OCI-LY1 (cell line): ENCODE results near the gene C17orf50.

Experiments used
- H2AFZ ChIP-seq: fragments of 200-600 bp; sonication (generic), shearing (Covaris generic); 2 replicates; pipeline ENCODE4 v1.6.0; 2014; ENCODE audit warnings: antibody characterized with exemption, mild to moderate bottlenecking, low read length
- H3F3A ChIP-seq: fragments of 200-600 bp; sonication (generic), shearing (Covaris generic); 2 replicates; pipeline ENCODE4 v1.6.0; 2014; ENCODE audit warnings: mild to moderate bottlenecking, antibody characterized with exemption, low read length, moderate library complexity; ENCODE audit not compliant: insufficient read depth
- H3K27ac ChIP-seq: fragments of 200-600 bp; sonication (generic); 2 replicates; pipeline ENCODE4 v1.5.1; 2014; ENCODE audit warnings: low read length, mixed run types, mild to moderate bottlenecking, low read depth; ENCODE audit not compliant: poor library complexity, severe bottlenecking
- H3K27me3 ChIP-seq: fragments of 200-600 bp; sonication (generic); 2 replicates; pipeline ENCODE4 v1.6.0; 2014; ENCODE audit warnings: antibody characterized with exemption, mild to moderate bottlenecking, low read length, moderate library complexity; ENCODE audit not compliant: insufficient read depth
- H3K36me3 ChIP-seq: fragments of 200-600 bp; sonication (generic); 2 replicates; pipeline ENCODE4 v1.6.1; 2014; ENCODE audit warnings: mild to moderate bottlenecking, antibody characterized with exemption, low read length, moderate library complexity, mixed read lengths; ENCODE audit not compliant: insufficient read depth
- H3K4me1 ChIP-seq: fragments of 200-600 bp; sonication (generic); 2 replicates; pipeline ENCODE4 v1.5.1; 2014; ENCODE audit warnings: mild to moderate bottlenecking, low read length, moderate library complexity; ENCODE audit not compliant: insufficient read depth, severe bottlenecking
- H3K4me2 ChIP-seq: fragments of 200-600 bp; sonication (generic), shearing (Covaris generic); 2 replicates; pipeline ENCODE4 v1.6.1; 2014; ENCODE audit warnings: low read length
- H3K4me3 ChIP-seq: fragments of 200-600 bp; sonication (generic); 2 replicates; pipeline ENCODE4 v1.5.1; 2014; ENCODE audit warnings: low read length, low read depth, mild to moderate bottlenecking, mixed read lengths; ENCODE audit not compliant: poor library complexity, severe bottlenecking
- H3K79me2 ChIP-seq: fragments of 200-600 bp; shearing (Covaris generic); 2 replicates; pipeline ENCODE4 v1.6.1; 2016; ENCODE audit warnings: mixed run types, low read length, mixed read lengths; ENCODE audit not compliant: insufficient read depth
- H3K9ac ChIP-seq: fragments of 200-600 bp; sonication (generic), shearing (Covaris generic); 2 replicates; pipeline ENCODE4 v1.6.1; 2014; ENCODE audit warnings: mild to moderate bottlenecking, low read length, mixed read lengths
- H3K9me2 ChIP-seq: fragments of 200-600 bp; sonication (generic), shearing (Covaris generic); 2 replicates; pipeline ENCODE4 v1.6.1; 2014; ENCODE audit warnings: low read depth, mild to moderate bottlenecking, low read length, mixed read lengths
- H3K9me3 ChIP-seq: fragments of 200-600 bp; shearing (Covaris generic); 2 replicates; pipeline ENCODE4 v1.6.1; 2014; ENCODE audit warnings: low read length, mixed read lengths
- H4K20me1 ChIP-seq: fragments of 200-600 bp; sonication (generic), shearing (Covaris generic); 2 replicates; pipeline ENCODE4 v1.6.0; 2016; ENCODE audit warnings: mild to moderate bottlenecking, low read length; ENCODE audit not compliant: insufficient read depth
- EZH2 ChIP-seq: fragments of 200-600 bp; sonication (generic), shearing (Covaris generic); IDR thresholded peaks from 2 replicates; pipeline ENCODE4 v1.8.0; 2017; ENCODE audit warnings: borderline replicate concordance, mixed run types, mild to moderate bottlenecking, antibody characterized with exemption, low read length, moderate library complexity, mixed read lengths
- TF ChIP-seq, protein P1 (sequence below): fragments of 200-600 bp; sonication (generic), shearing (Covaris generic); IDR thresholded peaks from 2 replicates; pipeline ENCODE4 v1.5.1; 2017; ENCODE audit warnings: mild to moderate bottlenecking, antibody characterized with exemption, low read length, moderate library complexity, mixed read lengths

C17orf50 gene

DNA sequence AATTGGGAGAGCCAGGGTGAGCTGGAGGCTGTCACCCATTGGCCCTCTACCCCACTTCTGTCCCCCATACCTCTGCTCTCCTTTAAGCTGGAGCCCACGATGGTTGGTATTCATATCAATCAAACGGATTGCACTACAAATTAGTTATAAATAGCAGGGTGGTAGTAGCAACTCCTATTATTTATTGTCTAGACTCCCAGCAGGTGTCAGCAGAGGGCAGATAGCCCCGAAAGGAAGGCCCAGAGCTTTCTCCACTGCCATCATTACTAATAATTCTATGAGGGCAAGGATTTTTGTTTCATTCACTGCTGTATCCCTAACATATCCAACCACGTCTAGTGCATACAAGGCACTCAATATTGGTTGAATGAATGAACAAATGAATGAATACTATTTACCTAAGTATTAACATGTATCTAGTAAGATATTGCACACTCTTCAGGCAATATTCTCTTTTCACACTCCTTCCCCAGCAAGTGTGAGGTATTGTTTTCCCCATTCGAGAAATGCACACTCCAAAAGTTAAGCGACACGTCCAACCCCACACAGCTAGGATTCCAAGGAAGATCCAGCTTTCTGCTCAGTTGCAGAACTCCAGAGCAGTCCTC lies 6.3 kb downstream of the C17orf50 start:
- no peaks in the 10 kb centered on the region for H3K9me3 ChIP-seq
- H3K4me2 ChIP-seq, result no peak overlapping the region
- H3K36me3 ChIP-seq, result no peaks in the 10 kb centered on the region
- no peak overlapping the region for H3K27ac ChIP-seq
- H3K4me1 ChIP-seq, result peaks cover 6% of the 10 kb centered on the region
- no peak overlapping the region for H3K9ac ChIP-seq
- no peaks in the 10 kb centered on the region for H3F3A ChIP-seq
- TF ChIP-seq EZH2, result no peak
- TF ChIP-seq, protein P1, sequence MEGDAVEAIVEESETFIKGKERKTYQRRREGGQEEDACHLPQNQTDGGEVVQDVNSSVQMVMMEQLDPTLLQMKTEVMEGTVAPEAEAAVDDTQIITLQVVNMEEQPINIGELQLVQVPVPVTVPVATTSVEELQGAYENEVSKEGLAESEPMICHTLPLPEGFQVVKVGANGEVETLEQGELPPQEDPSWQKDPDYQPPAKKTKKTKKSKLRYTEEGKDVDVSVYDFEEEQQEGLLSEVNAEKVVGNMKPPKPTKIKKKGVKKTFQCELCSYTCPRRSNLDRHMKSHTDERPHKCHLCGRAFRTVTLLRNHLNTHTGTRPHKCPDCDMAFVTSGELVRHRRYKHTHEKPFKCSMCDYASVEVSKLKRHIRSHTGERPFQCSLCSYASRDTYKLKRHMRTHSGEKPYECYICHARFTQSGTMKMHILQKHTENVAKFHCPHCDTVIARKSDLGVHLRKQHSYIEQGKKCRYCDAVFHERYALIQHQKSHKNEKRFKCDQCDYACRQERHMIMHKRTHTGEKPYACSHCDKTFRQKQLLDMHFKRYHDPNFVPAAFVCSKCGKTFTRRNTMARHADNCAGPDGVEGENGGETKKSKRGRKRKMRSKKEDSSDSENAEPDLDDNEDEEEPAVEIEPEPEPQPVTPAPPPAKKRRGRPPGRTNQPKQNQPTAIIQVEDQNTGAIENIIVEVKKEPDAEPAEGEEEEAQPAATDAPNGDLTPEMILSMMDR, result peak; percentile 58; the same call in 1 of the 2 replicates
- no peaks in the 10 kb centered on the region for H3K9me2 ChIP-seq
- no peak overlapping the region for H2AFZ ChIP-seq
- no peak overlapping the region for H3K4me3 ChIP-seq
- H3K79me2 ChIP-seq, result no peaks in the 10 kb centered on the region
- H4K20me1 ChIP-seq, result no peaks in the 10 kb centered on the region
- H3K27me3 ChIP-seq, result no peaks in the 10 kb centered on the region

DNA sequence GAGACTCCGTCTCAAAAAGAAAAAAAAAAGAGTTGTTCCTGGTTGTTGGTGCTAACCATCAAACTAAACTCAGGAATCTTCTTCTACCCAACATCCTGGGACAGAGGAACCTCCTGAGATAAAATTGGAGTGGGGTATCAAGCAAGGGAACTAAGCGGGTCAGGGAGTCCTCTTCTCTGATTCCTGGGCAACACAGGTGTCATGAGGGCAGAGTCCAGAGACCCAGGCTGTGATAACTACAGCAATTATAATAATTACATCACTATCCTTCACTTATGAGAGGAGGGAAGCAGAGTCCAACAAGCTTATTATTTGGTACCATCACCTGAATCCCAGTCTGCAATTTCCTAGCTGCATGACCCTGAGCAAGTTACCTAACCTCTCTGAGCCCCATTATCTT lies 8.1 kb downstream of the C17orf50 start:
- H3K79me2 ChIP-seq, result no peaks in the 10 kb centered on the region
- no peaks in the 10 kb centered on the region for H3K9me2 ChIP-seq

DNA sequence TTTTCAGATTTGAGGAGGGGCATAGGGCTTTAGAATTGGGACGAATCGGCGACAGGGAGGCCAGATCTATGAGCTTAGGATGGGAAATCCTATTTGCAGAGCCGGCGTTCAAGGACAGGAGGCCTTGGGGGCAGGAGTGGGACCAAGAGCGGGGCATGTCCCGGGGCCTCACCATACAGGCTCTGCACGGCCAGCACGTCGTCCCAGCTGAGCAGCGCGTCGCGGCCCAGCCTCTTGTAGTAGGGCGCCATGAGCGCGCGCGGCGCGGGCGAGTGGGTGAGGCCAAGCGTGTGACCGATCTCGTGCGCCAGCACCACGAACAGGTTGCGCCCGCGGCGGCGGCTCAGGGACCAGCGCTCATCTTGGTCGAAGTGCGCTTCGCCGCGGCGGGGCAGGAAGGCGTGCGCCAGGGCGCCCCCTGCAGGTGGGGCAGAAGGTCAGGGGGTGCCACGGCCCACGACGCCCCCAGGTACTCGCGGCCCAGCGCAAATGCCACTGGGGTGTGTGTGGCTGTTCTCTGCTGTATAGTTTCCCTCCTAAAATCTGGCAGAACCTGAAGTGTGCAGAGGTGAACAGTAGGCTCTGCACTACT lies 9.3 kb downstream of the C17orf50 start:
- H3K27ac ChIP-seq, result no peak overlapping the region
- no peaks in the 10 kb centered on the region for H3K9me3 ChIP-seq
- H3K27me3 ChIP-seq, result 0 out of 2 replicates have a peak, but pooled peaks cover 5% of the 10 kb centered on the region
- H3K4me3 ChIP-seq, result no peak overlapping the region
- no peaks in the 10 kb centered on the region for H3F3A ChIP-seq
- H3K9me2 ChIP-seq, result no peaks in the 10 kb centered on the region
- H4K20me1 ChIP-seq, result no peaks in the 10 kb centered on the region
- no peak overlapping the region for H3K9ac ChIP-seq
- H3K4me2 ChIP-seq, result no peak overlapping the region
- no peaks in the 10 kb centered on the region for H3K79me2 ChIP-seq
- H2AFZ ChIP-seq, result no peak overlapping the region
- H3K4me1 ChIP-seq, result peaks cover 2% of the 10 kb centered on the region
- TF ChIP-seq, protein P1, result peak; percentile 32; the same call in 1 of the 2 replicates
- no peak for TF ChIP-seq EZH2
- H3K36me3 ChIP-seq, result no peaks in the 10 kb centered on the region

More for the DNA sequence above, 8.1 kb downstream of the C17orf50 start:
- peaks cover 6% of the 10 kb centered on the region for H3K4me1 ChIP-seq
- H2AFZ ChIP-seq, result no peak overlapping the region
- TF ChIP-seq, protein P1, result no peak
- TF ChIP-seq EZH2, result no peak
- H3K4me2 ChIP-seq, result no peak overlapping the region
- H3K27ac ChIP-seq, result no peak overlapping the region
- H3K9me3 ChIP-seq, result no peaks in the 10 kb centered on the region
- H3K36me3 ChIP-seq, result no peaks in the 10 kb centered on the region
- H3K4me3 ChIP-seq, result no peak overlapping the region
- H3K27me3 ChIP-seq, result 0 out of 2 replicates have a peak, but pooled peaks cover 5% of the 10 kb centered on the region
- H4K20me1 ChIP-seq, result no peaks in the 10 kb centered on the region
- no peak overlapping the region for H3K9ac ChIP-seq
- no peaks in the 10 kb centered on the region for H3F3A ChIP-seq
